A172 (cell line): ENCODE results near the gene PDIA6. TPM values are rescaled to one million over a fixed set of nuclear protein-coding genes. Genes with fewer than 3 reads are reported as not detected.

Experiments
- DNase-seq: peaks from one replicate; pipeline ENCODE4 v3.0.0-alpha.2; 2015; ENCODE audit warnings: low spot score
- total RNA-seq: library from RNA; depleted of rRNA; stranded (reverse); fragments of >200 nt; shearing (Covaris generic); gene quantifications from 2 replicates; pipeline ENCODE4 v1.2.3, GENCODE V29; 2014; rRNA removed

PDIA6 gene
- 418 and 492 TPM in 2 replicates for total RNA-seq

GRCh38 chr2:10812362-10813162 is at the start of gene PDIA6:
Gene PDIA6, minus strand, starts transcription at chr2:10812785. Its CDS starts 89 bp downstream, at chr2:10812696.
- peak; percentile 91 for DNase-seq

DNA sequence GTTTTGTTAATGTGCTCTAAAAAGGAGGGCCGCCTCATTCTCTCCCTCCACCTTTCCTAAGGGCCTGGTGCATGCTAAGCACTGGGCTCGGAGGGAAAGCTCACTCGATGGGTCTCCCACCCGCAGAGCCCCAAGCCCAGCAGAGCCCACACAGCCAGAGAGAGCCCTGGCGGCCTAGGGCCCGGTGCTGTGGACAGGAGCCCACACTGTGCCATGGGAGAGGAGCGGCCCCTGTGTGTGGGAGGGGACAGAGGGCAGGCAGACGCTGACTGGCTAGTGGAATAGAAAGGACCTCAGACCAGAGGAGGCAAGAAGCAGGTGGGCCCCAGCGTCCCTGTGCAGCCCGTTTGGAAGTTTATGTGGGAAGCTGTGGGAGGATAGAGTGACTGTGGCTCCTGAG is 49.7 kb upstream of the PDIA6 start:
- DNase-seq, result no peak

DNA sequence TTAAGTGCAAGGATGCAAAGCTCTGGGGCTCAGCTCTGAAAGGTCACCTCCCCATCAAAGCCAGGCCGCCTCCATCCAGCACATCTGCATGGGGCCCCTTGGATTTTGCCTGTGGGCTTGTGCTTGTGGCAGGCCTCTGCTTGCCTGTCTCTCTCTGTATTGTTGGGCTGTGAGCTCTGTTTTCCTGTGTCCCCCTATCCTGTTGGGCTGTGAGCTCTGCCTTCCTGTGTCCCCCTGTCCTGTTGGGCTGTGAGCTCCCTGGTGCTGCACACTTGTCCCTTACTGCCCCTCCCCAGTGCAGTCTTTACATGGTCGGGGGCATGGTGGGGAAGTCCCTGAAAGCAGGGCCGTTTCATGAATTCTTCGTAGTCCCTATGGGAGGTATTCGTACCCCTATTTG is 49.2 kb upstream of the PDIA6 start:
- DNase-seq, result no peak

DNA sequence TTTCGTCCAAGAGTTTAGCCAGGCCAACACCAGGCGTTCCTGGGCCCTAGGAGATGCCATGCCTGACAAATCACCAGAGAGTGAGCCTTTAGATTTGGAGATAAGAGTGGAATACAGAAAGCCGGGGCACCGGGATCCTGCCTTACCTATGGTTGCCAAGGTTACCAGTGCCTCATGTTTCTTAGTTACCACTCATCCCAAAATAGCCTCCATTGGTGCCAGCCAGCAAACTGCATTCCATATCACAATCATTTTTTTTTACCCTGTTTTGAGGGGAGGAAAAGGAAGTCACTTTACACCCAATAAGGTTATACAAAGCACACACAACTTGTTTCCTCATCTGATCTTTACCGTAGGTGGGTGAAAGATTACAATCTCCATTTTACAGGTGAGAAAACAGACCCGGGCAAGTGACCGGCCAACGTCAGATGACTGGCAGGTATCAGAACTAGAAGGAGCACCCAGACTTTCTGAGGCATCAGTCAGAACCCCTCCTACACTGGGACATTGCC is 48.3 kb upstream of the PDIA6 start:
- DNase-seq, result no peak

- no peak for DNase-seq
Measured at GRCh38 chr2:10860081-10860813, 47.7 kb upstream of the PDIA6 start.

GRCh38 chr2:10859278-10859677 is 46.7 kb upstream of the PDIA6 start:
- DNase-seq, result no peak

GRCh38 chr2:10848541-10848940 is 36.0 kb upstream of the PDIA6 start:
- no peak for DNase-seq

GRCh38 chr2:10847008-10847407 is 34.4 kb upstream of the PDIA6 start:
- DNase-seq, result no peak

GRCh38 chr2:10846110-10846861 is 33.7 kb upstream of the PDIA6 start:
- no peak for DNase-seq

- DNase-seq, result no peak
Measured at GRCh38 chr2:10845640-10846039, 33.1 kb upstream of the PDIA6 start.

DNA sequence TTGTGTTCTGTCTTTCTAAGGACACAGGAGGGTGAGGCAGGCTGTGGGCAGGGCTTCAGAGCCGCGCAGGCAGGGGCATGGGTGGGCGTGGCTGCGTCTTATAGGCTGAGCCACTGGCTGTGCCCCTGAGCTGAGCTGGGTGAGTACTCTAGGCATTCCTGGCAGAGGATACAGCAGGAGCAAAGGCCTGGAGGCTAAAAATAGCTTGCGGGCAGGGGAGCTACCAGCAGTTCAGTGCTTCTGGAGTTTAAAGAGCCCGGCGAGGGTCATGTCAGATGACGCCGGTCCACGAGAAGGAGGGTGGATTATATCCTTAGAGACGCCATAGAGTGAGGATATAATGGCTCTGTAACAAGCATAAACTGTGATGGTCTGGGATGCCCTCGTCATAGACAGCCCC is 31.5 kb upstream of the PDIA6 start:
- peak; percentile 89 for DNase-seq

GRCh38 chr2:10842506-10842905 is 29.9 kb upstream of the PDIA6 start:
- no peak for DNase-seq

DNA sequence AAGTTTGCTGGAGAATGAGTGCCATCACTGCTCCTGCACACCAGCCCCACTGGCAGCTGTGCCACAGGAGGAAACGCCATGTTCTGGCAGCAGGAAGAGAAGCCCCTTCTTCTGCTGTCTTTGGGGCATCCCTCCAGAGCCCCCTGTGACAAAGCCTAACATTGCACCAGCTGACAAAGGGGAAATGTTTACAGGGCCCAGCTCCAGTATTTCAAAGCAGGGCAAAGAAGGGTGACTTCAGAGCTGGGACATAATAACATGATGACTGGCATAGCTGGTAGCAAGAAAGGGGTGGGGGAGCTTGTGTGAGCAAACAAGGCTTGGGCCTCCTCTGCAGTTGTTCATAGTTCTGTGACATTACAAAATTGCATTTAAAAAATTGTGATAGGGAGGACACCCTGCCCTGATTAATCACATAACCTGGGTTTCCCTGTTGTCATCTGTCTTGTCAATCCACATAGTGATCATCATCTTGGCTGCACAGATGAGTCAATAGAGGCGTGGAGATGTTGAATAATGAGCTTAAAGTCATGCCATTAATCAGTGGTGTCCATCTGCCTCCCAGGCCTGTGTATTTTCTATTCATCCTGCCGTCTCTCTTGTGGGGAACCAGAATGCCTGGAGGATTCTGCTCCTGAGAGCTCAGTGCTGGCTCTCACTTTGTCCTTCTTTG is 29.1 kb upstream of the PDIA6 start:
- no peak for DNase-seq

DNA sequence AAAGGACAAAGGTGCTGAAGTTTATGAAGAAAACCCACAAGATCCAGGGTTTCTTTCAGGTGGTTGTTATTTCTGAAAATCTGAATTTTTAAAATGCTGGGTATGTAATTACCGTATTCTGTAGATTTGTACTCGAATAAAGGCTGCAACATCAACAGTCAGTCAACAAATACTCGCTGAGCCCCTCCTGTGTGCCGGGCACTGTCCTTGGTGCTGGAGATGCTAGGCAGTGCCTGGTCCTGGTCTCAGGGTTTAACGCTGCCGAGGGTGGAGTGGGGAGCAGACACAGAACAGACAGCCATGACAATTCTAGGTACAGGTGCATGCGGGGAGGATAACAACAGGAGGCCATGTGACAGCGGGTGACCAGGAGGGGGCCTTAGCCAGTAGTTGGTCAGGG is 27.2 kb upstream of the PDIA6 start:
- DNase-seq, result no peak

DNA sequence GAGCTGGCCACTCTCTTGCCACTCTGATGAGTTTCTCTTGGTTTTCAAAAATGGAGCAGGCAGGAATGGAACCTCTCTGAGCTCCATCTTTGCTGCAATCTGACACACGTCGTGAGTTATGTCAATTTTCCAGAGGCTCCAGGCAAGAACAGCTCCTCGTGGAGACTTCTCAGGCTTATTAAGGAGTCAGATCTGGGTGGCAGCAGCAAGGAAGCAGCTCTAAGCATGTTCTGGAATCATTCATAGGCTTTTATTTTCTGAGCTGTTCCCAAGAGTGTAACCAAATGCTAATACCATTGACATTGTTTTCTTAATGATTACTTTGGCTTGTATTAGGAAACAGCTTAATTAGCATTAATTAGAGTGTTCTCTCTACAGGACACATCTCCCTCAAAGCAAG is 26.1 kb upstream of the PDIA6 start:
- no peak for DNase-seq

- no peak for DNase-seq
Measured at GRCh38 chr2:10837298-10838266, 25.0 kb upstream of the PDIA6 start.

GRCh38 chr2:10835052-10835970 is 22.7 kb upstream of the PDIA6 start:
- DNase-seq, result peak; percentile 41

GRCh38 chr2:10834068-10834655 is 21.6 kb upstream of the PDIA6 start:
- no peak for DNase-seq

- no peak for DNase-seq
Measured at GRCh38 chr2:10833021-10833420, 20.4 kb upstream of the PDIA6 start.
